AG10803 (cell line): Measurements from ENCODE around the gene NAV3.

Experiments
- DNase-seq: peaks from one replicate; pipeline ENCODE4 v3.0.0; 2010; ENCODE audit warnings: low read depth
- H3K4me3 ChIP-seq: 2 replicates; pipeline ENCODE4 v1.5.1; 2011; ENCODE audit warnings: mild to moderate bottlenecking, low read length, control low read depth
- CTCF ChIP-seq: conservative IDR thresholded peaks from 2 replicates; pipeline ENCODE4 v1.5.1; 2011; ENCODE audit warnings: mild to moderate bottlenecking, low read length, control low read depth, inconsistent platforms

NAV3 gene

GRCh38 chr12:78028426-78028825 lies 197.7 kb downstream of the NAV3 start:
- no peak overlapping the region for H3K4me3 ChIP-seq
- TF ChIP-seq CTCF = no peak
- peak; percentile 5 for DNase-seq

- no peak for TF ChIP-seq CTCF
- no peak overlapping the region for H3K4me3 ChIP-seq
- DNase-seq = peak; percentile 76
These were observed 203.3 kb downstream of the NAV3 start for GRCh38 chr12:78034025-78034424.

GRCh38 chr12:78035901-78036606 lies 205.4 kb downstream of the NAV3 start:
- peak; percentile 15 for DNase-seq
- no peak for TF ChIP-seq CTCF
- no peak overlapping the region for H3K4me3 ChIP-seq

GRCh38 chr12:78036874-78037273 lies 206.2 kb downstream of the NAV3 start:
- no peak for TF ChIP-seq CTCF
- no peak overlapping the region for H3K4me3 ChIP-seq
- DNase-seq = no peak

GRCh38 chr12:78037707-78038106 lies 207.0 kb downstream of the NAV3 start:
- no peak for TF ChIP-seq CTCF
- no peak overlapping the region for H3K4me3 ChIP-seq
- DNase-seq = no peak

- no peak for DNase-seq
- H3K4me3 ChIP-seq = no peak overlapping the region
- TF ChIP-seq CTCF = no peak
These were observed 207.8 kb downstream of the NAV3 start for GRCh38 chr12:78038541-78038940.

GRCh38 chr12:78038986-78039385 lies 208.3 kb downstream of the NAV3 start:
- H3K4me3 ChIP-seq = no peak overlapping the region
- DNase-seq = no peak
- no peak for TF ChIP-seq CTCF
